NCI-H748 (cell line): ENCODE measurements around the gene RNF133.
"Not testable (repeated sequence)": the region's sequence is repeated elsewhere in the genome, so short reads cannot be mapped to it uniquely, and the experiment has no call there.

Experiments used
- DNase-seq: peaks from one replicate; lab custom pipeline; 2025; ENCODE audit not compliant: unreplicated experiment; lab: John Stamatoyannopoulos, UW

Gene RNF133

DNA sequence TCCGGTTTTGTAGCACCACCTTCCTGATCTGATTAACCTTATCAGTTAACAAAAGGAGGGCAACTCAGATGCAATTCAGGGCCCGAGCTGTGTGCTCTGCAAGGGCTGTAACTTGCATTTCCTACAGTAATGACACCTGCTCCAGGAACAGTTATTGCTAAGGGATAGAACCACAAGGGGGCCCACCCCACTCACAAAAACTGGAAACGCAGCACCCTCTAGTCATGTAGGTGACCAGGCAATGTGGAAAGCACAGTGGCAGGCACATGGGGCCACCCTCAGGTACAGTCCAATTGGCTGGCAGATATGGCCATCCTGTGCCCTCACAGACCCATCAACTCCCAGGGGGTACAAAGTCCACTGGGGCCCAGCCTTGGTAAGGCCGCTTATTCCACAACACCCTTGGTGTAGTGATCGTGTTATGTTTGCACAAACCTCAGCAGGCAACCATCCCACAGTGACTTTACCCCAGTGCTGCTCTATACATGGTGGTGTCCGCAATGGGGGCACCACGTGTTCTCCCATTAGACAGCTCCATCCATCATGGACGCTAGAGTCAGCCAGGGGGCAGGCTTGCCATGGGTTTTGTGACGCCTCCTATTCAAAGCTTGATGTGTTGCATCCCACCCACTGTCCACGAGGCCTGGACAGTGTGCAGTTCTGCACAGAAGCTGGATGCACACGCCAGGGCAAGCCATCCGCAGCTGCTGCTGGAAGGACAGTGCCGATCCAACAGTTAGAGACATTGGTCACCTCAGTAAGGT, 9.4 kb downstream of the RNF133 start:
- DNase-seq, result no peak

DNA sequence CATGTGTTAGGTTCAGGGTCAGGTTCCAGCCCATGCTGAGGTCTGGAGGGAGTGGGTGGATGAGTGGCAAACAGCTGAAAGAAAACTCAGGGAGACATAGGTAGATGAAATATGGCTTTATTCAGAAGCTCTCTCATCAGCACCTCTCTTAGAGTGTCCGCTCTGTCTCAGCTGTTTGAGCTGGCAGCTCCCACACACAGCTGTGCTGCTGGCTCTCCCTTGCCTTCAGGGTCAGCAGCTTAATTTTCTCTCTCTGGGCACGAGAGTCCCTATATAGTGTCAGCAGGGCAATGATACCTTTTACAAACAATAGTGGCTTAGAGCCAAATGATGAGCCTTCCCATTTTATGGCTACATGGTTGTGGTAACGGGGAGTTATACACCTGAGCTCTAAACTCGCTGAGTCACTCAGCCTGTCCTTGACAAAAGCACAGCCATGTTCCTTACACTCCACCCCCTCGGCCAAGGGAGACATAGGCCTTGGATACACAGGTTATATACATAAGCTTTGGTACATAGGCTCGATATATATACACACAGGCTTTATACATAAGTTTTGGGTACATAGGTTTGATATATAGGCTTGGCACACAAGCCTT, 10.4 kb downstream of the RNF133 start:
- peak; percentile 12 for DNase-seq

DNA sequence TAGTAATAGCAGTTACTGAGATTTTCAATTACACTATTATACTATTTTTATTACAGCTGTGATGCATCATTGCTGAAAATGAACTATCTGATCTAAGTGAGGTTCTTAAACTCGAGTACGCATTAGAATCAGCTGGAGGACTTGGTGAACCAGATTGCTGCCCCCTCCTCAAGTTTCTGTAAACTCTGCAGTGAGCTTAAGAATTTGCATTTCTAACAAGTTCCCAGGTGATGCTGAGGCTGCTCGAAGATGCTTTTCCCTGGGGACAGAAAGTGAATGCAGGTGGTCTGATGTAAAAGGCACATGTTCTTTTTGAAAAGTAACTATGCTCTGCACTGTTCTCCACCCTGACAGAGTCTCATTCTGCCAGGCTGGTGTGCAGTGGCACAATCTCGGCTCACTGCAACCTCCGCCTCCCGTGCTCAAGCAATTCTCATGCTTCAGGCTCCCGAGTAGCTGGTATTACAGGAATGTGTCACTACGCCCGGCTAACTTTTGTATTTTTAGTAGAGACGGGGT, 12.5 kb downstream of the RNF133 start:
- no peak for DNase-seq

DNA sequence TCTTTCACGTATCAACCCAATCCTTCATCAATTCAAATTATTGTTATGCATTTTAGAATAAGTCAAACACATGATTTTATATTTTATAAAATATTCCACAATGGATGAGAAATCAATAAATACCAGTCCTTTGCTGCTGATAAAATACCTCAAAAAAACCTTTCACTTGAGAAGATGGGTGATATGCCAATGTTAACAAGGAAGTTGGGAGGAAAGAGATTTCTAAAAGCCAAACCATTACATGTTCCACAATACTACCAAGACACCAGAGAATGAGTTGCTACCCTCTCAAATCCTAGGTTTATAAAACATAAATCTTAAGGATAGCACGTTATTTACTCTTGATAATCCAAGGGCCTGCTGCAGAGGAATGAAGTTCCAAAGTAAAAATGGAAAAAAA, 14.4 kb downstream of the RNF133 start:
- no peak for DNase-seq

DNA sequence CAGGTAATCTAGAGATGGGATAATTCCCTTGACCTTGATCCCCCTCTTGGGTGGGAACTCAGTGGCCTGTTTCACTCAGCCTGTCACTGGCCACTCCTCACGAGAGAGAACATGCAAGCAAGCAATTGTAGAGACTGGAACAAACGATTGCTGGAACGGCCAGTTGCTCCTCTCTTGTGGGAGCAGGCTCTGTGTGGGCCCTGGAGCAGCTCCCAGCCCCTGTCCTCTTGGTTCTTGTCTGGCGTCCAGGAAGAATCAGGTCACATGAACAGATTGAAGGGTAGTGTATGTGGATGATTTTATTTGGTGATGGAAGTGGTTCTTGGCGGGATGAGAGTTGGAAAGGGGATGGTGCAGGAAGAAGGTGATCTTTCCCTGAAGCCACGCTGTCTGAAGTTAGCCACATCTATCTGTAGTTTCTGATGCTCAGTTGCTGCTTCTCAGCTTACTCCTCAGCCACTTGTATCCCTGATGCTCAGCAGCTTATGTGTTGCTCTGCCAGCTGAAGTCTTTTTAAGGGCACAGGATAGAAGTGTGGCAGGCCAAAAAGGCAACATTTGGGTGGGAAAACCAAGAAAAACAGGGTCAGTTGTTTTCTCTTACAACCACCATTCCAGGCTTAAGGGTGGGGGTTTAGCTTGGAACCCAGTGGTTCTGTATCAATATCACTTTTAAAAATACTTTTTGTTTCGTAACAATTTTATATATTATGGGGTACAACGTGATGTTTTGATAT, 15.9 kb downstream of the RNF133 start:
- DNase-seq, result no peak

DNA sequence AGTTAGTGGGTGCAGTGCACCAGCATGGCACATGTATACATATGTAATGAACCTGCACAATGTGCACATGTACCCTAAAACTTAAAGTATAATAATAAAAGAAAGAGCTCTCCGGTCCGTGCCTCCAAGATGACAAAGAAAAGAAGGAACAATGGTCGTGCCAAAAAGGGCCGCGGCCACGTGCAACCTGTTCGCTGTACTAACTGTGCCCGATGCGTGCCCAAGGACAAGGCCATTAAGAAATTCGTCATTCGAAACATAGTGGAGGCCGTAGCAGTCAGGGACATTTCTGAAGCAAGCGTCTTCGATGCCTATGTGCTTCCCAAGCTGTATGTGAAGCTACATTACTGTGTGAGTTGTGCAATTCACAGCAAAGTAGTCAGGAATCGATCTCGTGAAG, 17.7 kb downstream of the RNF133 start:
- DNase-seq, result not testable (repeated sequence)

DNA sequence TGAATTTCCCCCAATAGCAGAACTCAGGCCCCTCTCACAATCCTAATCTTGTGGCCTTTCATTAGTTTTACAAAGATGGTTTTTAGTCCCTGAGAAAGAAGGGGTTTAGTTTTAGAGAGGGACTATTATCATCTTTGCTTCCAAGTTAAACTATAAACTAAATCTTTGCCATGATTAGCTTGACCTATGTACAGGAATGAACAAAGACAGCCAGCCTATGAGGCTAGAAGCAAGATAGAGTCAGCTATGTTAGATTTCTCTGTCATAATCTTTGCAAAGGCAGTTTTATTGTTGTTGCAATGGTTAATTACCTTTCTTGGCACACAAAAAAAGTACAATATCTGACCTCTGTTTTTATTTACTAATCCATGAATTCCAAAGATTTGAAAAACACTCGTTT, 19.1 kb downstream of the RNF133 start:
- DNase-seq, result no peak

DNA sequence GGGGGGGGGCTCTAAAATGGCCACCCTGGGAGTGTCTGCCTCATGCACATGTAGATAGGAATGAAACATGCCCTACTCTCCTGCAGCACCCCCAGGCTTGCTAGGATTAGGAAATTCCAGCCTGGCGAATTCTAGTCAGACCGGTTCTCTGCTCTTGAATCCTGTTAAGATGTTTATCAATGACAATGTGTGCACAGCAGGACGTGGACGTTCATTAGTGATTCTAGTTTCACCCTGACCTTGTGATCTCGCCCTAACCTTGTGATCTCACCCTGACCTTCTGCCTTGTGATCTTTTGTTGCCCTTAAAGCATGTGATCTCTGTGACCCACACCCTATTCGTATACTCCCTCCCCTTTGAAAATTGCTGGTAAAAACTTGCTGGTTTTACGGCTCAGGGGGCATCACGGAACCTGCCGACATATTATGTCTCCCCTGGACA, 19.6 kb downstream of the RNF133 start:
- DNase-seq, result peak; percentile 76

DNA sequence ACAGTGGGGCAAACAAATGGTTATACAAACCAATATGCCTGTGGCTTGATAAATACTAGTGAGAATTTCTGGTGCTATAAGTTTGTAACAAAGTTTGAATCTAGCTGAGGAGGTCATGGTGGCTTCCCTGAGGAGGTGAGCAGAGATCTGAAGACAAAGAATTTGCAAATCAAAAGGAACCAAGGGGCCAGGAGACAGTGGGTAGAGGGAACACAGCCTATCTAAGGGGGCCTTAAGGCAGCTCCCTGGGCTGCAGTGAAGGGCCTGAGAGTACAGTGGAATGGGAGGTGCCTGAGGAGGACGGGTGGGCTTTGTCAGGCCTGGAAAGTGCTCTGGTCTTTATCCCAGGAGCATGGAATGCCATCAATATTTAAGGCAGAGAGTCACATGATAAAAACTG, 21.8 kb downstream of the RNF133 start:
- no peak for DNase-seq

DNA sequence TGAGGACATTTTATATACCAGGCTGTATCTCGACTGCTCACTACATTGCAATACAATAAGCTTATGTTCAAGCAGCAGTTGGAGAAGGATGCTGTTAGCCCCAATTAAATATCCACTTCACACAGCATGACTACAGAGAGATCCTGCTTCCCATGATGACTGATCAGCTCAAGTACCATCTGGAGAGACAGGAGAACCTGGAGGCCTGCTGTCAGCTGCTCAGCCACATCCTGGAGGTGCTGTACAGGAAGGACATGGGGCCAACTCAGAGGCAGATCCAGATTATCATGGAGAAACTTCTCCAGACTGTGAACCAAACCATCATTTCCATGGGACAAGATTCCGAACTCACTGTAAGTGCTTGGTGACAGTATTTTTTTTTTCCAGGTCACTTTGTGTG, 22.5 kb downstream of the RNF133 start:
- peak; percentile 44 for DNase-seq

DNA sequence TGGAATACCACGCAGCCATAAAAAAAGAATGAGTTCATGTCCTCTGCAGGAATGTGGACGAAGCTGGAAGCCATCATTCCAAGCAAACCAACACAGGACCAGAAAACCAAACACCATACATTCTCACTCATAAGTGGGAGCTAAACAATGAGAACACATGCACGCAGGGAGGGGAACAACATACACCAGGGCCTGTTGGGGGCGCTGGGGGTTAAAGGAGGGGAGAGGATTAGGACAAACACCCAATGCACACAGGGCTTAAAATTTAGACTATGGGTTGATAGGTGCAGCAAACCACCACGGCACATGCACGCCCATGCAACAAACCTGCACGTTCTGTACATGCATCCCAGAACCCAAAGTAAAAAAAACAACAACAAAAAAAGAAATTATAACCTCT, 23.3 kb downstream of the RNF133 start:
- no peak for DNase-seq

DNA sequence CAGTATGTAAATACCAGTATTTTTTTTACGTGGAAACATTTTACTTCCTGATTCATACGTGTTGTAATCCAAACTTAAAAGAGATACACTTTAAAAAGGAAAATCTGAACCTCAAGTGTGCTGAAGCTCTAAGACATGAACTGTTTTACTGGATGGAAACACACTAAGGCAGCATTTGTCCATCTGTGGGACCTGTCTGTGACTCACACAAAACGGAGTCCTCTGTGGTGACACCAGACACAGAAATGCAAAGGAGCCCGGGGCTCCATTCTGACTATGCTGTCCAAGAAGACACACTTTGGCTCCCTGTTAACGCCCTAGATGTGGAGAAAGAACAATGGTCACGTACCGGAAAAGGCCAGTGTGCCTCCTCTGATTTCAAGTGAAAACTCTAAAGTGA, 23.9 kb downstream of the RNF133 start:
- no peak for DNase-seq

DNA sequence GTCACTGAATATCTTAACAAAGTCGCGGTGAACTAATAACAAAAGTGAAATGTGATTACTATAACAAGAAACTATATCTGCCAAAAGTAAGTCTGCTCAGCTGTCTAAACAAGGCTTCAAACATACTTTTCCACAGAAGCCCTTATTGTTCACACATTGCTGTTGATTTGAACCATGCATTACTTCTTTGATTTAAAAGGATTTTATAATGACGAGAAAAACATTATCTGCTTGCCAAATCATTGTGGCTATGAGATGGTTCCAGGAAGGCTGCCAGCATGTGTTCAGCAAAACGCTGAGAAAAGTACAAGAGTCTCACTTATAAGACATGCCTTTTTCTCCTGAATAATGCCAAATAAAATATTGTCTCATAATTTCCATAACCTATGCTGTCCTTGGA, 24.4 kb downstream of the RNF133 start:
- no peak for DNase-seq

DNA sequence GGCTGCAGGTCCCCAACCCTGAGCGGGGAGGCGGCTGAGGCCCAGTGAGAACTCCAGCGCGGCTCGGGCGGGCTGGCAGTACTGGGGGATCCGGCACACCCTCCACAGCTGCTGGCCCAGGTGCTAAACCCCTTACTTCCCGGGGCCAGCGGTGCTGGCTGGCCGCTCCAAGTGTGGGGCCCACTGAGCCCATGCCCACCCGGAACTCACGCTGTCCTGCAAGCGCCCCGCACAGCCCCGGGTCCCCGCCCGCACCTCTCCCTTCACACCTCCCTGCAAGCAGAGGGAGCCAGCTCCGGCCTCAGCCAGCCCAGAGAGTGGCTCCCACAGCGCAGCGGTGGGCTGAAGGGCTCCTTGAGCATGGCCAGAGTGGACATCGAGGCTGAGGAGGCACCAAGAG, 25.0 kb downstream of the RNF133 start:
- DNase-seq, result no peak

DNA sequence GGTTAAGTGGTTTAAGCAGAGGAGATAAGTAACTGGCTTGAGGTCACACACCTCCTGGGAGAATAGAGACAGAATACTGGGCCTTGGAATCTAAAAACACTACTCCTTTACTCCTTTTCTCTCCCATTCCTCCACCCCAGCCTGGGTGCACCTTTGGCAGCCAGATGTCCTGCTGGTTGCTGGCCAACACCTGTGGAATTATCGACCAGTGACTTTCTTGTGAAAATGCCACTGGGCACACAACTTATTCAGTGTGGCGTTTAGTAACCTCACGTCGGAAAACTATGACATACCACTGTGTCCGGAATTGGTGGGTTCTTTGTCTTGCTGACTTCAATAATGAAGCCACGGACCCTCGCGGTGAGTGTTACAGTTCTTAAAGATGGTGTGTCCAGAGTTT, 26.4 kb downstream of the RNF133 start:
- no peak for DNase-seq

DNA sequence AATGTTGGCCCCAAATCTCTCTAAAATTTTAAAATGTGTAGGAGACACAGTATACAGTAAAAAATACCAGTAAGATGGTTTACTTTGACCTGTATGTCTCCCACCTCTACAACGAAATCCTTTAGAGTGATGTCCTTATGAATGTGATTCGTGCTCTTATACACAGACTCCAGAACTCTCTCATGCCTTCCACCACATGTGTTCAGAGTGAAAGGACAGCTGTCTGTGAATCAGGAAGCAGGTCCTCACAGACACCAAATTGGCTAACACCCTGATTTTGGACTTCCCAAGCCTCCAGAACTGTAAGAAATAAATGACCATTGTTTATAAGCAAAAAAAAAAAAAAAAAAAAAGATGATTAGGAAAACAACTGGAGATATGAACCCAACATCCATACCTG, 35.2 kb downstream of the RNF133 start:
- DNase-seq, result no peak

DNA sequence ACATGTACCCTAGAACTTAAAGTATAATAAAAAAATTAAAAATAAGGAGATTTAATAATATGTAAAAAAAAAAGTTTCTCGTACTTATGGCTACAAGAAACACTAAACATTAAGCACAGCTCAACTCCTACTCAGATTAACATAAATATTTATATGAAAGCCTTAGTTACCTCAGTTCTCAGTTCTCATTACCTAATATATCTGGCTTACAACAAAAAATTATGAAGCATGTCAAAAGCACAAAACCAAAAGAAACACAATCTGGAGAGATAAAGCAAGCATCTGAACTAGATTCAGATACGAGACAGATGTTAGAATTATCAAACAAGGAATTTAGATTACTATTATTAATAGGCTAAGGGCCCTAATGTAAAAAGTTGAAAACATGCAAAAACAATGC, 40.1 kb downstream of the RNF133 start:
- no peak for DNase-seq

DNA sequence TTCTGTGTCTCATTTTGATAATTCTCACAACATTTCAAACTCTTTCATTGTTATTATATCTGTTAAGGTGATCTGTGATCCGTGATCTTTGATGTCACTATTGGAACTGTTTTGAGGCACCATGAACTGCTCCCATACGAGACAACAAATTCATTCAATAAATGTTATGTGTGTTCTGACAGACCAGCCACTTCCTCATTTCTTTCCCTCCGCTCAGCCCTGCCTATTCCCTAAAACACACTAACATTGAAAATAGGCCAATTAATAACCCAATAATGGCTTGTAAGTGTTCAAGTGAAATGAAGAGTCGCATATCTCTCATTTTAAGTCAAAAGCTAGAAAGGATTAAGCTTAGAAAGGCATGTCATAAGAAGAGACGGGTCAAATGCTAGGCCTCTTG, 45.2 kb downstream of the RNF133 start:
- DNase-seq, result no peak

DNA sequence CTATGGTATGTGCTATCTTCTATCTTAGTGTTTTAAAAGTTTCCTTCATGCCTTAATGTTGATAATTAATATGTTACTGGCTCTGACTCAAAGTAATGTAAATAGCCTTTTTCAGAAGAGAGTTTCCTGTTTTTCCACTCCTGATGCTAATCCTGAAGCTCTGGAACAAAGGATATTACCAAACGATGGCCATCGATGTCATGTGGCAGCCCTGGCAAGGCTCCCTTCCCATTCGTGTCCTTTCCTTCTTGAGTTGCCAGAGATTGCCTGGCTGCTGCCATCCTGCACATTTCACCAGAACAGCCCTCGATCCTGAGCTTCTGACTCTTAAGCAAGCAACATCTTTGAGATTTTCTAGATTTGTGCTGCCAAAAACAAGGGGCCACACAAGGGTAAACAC, 46.0 kb downstream of the RNF133 start:
- DNase-seq, result peak; percentile 7

DNA sequence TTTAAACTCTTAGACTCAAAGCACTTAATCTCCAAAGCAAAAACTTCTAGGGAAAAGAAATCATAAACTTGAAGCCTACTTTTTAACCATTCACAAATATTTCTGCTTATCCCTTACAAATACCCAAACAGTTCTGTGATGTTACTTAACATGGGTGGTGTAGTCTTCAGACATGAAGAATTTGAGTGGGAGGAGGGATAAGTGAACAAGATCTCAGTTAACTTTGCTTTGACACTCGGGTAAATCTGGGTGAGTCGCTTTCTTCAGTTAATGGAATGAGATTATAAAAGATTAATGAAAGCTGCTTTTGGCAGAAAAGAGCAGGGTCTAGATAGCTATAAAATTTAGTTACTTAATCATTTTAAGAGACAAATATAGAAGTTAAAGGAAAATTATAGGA, 47.5 kb downstream of the RNF133 start:
- no peak for DNase-seq
